GM12892 (cell line): Measurements from ENCODE around the gene NELFB.

Experiments
- DNase-seq: peaks from one replicate; pipeline ENCODE4 v3.0.0; 2011; ENCODE audit not compliant: insufficient read length
- FAIRE-seq: peaks from 2 replicates; lab custom pipeline; 2011; peaks lifted over from hg19 to GRCh38; lab: Jason Lieb, UNC
- POLR2A ChIP-seq: IDR thresholded peaks from 2 replicates; pipeline ENCODE4 v1.6.1; 2011; ENCODE audit warnings: low read depth, low read length, control low read depth
- POLR2AphosphoS5 ChIP-seq: IDR thresholded peaks from 2 replicates; pipeline ENCODE4 v1.6.1; 2011; ENCODE audit warnings: low read depth, low read length, control low read depth
- TAF1 ChIP-seq: IDR thresholded peaks from 2 replicates; pipeline ENCODE4 v1.6.1; 2011; ENCODE audit warnings: low read depth, mild to moderate bottlenecking, control low read depth, low read length, borderline replicate concordance

Gene NELFB

GRCh38 chr9:137218754-137219271, 36.3 kb upstream of the NELFB start:
- TF ChIP-seq POLR2A: no peak
- no peak for TF ChIP-seq POLR2AphosphoS5
- no peak for TF ChIP-seq TAF1
- no peak for FAIRE-seq
- DNase-seq: no peak

- TF ChIP-seq POLR2A: no peak
- no peak for FAIRE-seq
- DNase-seq: no peak
Measured at GRCh38 chr9:137219757-137220316, 35.3 kb upstream of the NELFB start.

- FAIRE-seq (no peak), DNase-seq (no peak)
- TF ChIP-seq POLR2A: no peak
- TF ChIP-seq TAF1: no peak
- TF ChIP-seq POLR2AphosphoS5: no peak
Measured at GRCh38 chr9:137220317-137221094, 34.6 kb upstream of the NELFB start.

GRCh38 chr9:137221095-137221505, 34.0 kb upstream of the NELFB start:
- FAIRE-seq: no peak
- TF ChIP-seq TAF1: no peak
- DNase-seq: no peak

- FAIRE-seq (no peak), DNase-seq (no peak)
- TF ChIP-seq TAF1: no peak
- TF ChIP-seq POLR2AphosphoS5: no peak
- TF ChIP-seq POLR2A: no peak
Measured at GRCh38 chr9:137221506-137222111, 33.5 kb upstream of the NELFB start.

GRCh38 chr9:137222190-137223077, 32.7 kb upstream of the NELFB start, which contains the start of gene RNF208:
Gene RNF208, minus strand, starts transcription at chr9:137222240. Its CDS starts 1,028 bp downstream, at chr9:137221212.
- no peak for TF ChIP-seq POLR2A
- no peak for TF ChIP-seq TAF1
- TF ChIP-seq POLR2AphosphoS5: no peak
- FAIRE-seq: no peak
- no peak for DNase-seq

- TF ChIP-seq POLR2AphosphoS5 (peak; percentile 52; the same call in 1 of the 2 replicates), TAF1 (0 out of 2 replicates have a peak, but pooled peaks have one; percentile 18), POLR2A (peak; percentile 72; the same call in 1 of the 2 replicates)
- DNase-seq (peak; percentile 99), FAIRE-seq (peak; percentile 100)
Measured at GRCh38 chr9:137223078-137223970, 31.8 kb upstream of the NELFB start.

GRCh38 chr9:137224830-137225694, 30.1 kb upstream of the NELFB start, which contains the start of gene CYSRT1:
Gene CYSRT1, plus strand, starts transcription at chr9:137225174. Its CDS starts 448 bp downstream, at chr9:137225622.
- TF ChIP-seq POLR2AphosphoS5 (no peak), TAF1 (no peak), POLR2A (no peak)
- FAIRE-seq (peak; percentile 73), DNase-seq (no peak)

GRCh38 chr9:137225699-137226331, 29.3 kb upstream of the NELFB start:
- DNase-seq (no peak), FAIRE-seq (no peak)
- TF ChIP-seq POLR2A (no peak), TAF1 (no peak), POLR2AphosphoS5 (no peak)
